Measurements from ENCODE around the gene DERA.

GRCh38 chr12:15972894-15973293 lies 61.8 kb downstream of the DERA start:
- TF ChIP-seq EZH2 (IDR thresholded peaks at IDR 0.05; ENCODE audit: borderline replicate concordance, low read depth, low read length, poor library complexity, severe bottlenecking) (no peak), CTCF (conservative IDR thresholded peaks at IDR 0.05; ENCODE audit: low read depth, low read length) (no peak)

Data from A673 (cell line).